HepG2 (cell line): Measurements from ENCODE around the gene ARFGAP2. TPM values are rescaled to one million over a fixed set of nuclear protein-coding genes. Genes with fewer than 3 reads are reported as not detected.

Source experiments
- KLF16 ChIP-seq, 2 experiments: sonication (generic) in 1 of 2; formaldehyde crosslinking in 1 of 2; IDR thresholded peaks; 2 replicates each; pipeline versions ENCODE4 v1.6.1 to v1.8.0; 2016 to 2023; ENCODE audit warnings: missing genetic modification reagents in 2 of 2, missing compliant biosample characterization in 1 of 2
- MEF2D ChIP-seq: sonication (generic); formaldehyde crosslinking; IDR thresholded peaks from 2 replicates; pipeline ENCODE4 v1.5.1; 2020; ENCODE audit warnings: mild to moderate bottlenecking, missing genetic modification reagents
- NR2F1 ChIP-seq, 2 experiments: fragments of 450-650 bp in 1 of 2; formaldehyde crosslinking in 1 of 2; IDR thresholded peaks; 2 replicates each; pipeline versions ENCODE4 v1.5.0 to v1.6.1; 2016 to 2020; ENCODE audit warnings: mild to moderate bottlenecking in 1 of 2, missing compliant biosample characterization in 1 of 2, missing genetic modification reagents in 1 of 2, moderate library complexity in 1 of 2
- REL ChIP-seq: sonication (generic); formaldehyde crosslinking; conservative IDR thresholded peaks from 2 replicates; pipeline ENCODE4 v1.8.0; 2022; ENCODE audit warnings: mild to moderate bottlenecking, missing genetic modification reagents, moderate library complexity
- SETDB1 ChIP-seq: sonication (generic); formaldehyde crosslinking; IDR thresholded peaks from 2 replicates; pipeline ENCODE4 v1.5.1; 2020; ENCODE audit warnings: missing genetic modification reagents, mild to moderate bottlenecking, borderline replicate concordance
- SIX4 ChIP-seq: sonication (generic); formaldehyde crosslinking; IDR thresholded peaks from 2 replicates; pipeline ENCODE4 v1.4.0; 2020; ENCODE audit warnings: missing genetic modification reagents
- SUZ12 ChIP-seq: fragments of 150-350 bp; IDR thresholded peaks from 2 replicates; pipeline ENCODE4 v1.6.1; 2014; ENCODE audit warnings: low read depth, low read length
- ZFP37 ChIP-seq: sonication (generic); formaldehyde crosslinking; IDR thresholded peaks from 2 replicates; pipeline ENCODE4 v1.4.0; 2020; ENCODE audit warnings: missing genetic modification reagents, borderline replicate concordance
- ZNF292 ChIP-seq: sonication (generic); formaldehyde crosslinking; IDR thresholded peaks from 2 replicates; pipeline ENCODE4 v1.8.1; 2022; ENCODE audit warnings: mild to moderate bottlenecking, low read depth, missing genetic modification reagents, borderline replicate concordance
- ZNF768 ChIP-seq: sonication (generic); formaldehyde crosslinking; IDR thresholded peaks from 2 replicates; pipeline ENCODE4 v1.4.0; 2020; ENCODE audit warnings: missing genetic modification reagents
- polyA plus RNA-seq, 8 experiments: library from polyadenylated mRNA; depleted of rRNA in 3 of 8; stranded (reverse) in 7 of 8; unstranded in 1 of 8; fragments of >200 nt; fragmentation: Illumina TruSeq in 4 of 8; extraction: Trizol in 4 of 8; gene quantifications; 2 replicates each; pipeline versions ENCODE4 v1.2.1 to v1.2.3, GENCODE V29; 2011 to 2016; ENCODE audit warnings: low read depth in 4 of 8, missing spikeins in 1 of 8, mixed read lengths in 1 of 8; ENCODE audit not compliant: insufficient read depth in 1 of 8
- total RNA-seq, 5 experiments: library from RNA; depleted of rRNA; stranded (reverse); fragments of >200 nt; fragmentation: Illumina TruSeq; extraction: Trizol; gene quantifications; 2 replicates each; pipeline ENCODE4 v1.2.3, GENCODE V29; 2016; ENCODE audit warnings: low read depth in 1 of 5
- TF ChIP-seq, protein P1 (sequence below): IDR thresholded peaks from 2 replicates; pipeline ENCODE4 v1.6.1; 2012; ENCODE audit warnings: low read length, improper control_type of control experiment
- TF ChIP-seq, protein P2 (sequence below): sonication (generic); formaldehyde crosslinking; IDR thresholded peaks from 2 replicates; pipeline ENCODE4 v1.4.0; 2020; ENCODE audit warnings: missing genetic modification reagents
- TF ChIP-seq, protein P3 (sequence below): sonication (generic); formaldehyde crosslinking; IDR thresholded peaks from 2 replicates; pipeline ENCODE4 v1.5.0; 2020; ENCODE audit warnings: missing genetic modification reagents, mild to moderate bottlenecking, borderline replicate concordance
- TF ChIP-seq, protein P4 (sequence below): sonication (generic); formaldehyde crosslinking; IDR thresholded peaks from 2 replicates; pipeline ENCODE4 v1.5.0; 2020; ENCODE audit warnings: missing genetic modification reagents
- TF ChIP-seq, protein P5 (sequence below): sonication (generic); formaldehyde crosslinking; IDR thresholded peaks from 2 replicates; pipeline ENCODE4 v1.9.0; 2021; ENCODE audit warnings: missing genetic modification reagents, mild to moderate bottlenecking, borderline replicate concordance

Gene ARFGAP2
- total and polyA plus RNA-seq, 2 of the 13 experiments (the other 11 are each of a cell fraction or from before 2014, with no cell fraction given): 32.3 to 75.3 TPM

GRCh38 chr11:47176328-47177228, at the start of gene ARFGAP2 (continued):
- TF ChIP-seq KLF16 (CRISPR knock-in tag; IDR thresholded peaks at IDR 0.05) (0 out of 4 replicates have a peak, but pooled peaks of 1 of the 2 experiments have one; percentile 32), ZNF768 (0 out of 2 replicates have a peak, but pooled peaks have one; percentile 16), SUZ12 (no peak), SIX4 (CRISPR knock-in tag) (no peak), REL (CRISPR knock-in tag) (no peak), NR2F1 (CRISPR knock-in tag; IDR thresholded peaks at IDR 0.05) (no peak), ZNF292 (CRISPR knock-in tag) (no peak), MEF2D (CRISPR knock-in tag) (no peak), ZFP37 (CRISPR knock-in tag) (no peak), SETDB1 (CRISPR knock-in tag) (no peak)
- TF ChIP-seq, protein P1, sequence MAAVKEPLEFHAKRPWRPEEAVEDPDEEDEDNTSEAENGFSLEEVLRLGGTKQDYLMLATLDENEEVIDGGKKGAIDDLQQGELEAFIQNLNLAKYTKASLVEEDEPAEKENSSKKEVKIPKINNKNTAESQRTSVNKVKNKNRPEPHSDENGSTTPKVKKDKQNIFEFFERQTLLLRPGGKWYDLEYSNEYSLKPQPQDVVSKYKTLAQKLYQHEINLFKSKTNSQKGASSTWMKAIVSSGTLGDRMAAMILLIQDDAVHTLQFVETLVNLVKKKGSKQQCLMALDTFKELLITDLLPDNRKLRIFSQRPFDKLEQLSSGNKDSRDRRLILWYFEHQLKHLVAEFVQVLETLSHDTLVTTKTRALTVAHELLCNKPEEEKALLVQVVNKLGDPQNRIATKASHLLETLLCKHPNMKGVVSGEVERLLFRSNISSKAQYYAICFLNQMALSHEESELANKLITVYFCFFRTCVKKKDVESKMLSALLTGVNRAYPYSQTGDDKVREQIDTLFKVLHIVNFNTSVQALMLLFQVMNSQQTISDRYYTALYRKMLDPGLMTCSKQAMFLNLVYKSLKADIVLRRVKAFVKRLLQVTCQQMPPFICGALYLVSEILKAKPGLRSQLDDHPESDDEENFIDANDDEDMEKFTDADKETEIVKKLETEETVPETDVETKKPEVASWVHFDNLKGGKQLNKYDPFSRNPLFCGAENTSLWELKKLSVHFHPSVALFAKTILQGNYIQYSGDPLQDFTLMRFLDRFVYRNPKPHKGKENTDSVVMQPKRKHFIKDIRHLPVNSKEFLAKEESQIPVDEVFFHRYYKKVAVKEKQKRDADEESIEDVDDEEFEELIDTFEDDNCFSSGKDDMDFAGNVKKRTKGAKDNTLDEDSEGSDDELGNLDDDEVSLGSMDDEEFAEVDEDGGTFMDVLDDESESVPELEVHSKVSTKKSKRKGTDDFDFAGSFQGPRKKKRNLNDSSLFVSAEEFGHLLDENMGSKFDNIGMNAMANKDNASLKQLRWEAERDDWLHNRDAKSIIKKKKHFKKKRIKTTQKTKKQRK: no peak
- TF ChIP-seq, protein P2, sequence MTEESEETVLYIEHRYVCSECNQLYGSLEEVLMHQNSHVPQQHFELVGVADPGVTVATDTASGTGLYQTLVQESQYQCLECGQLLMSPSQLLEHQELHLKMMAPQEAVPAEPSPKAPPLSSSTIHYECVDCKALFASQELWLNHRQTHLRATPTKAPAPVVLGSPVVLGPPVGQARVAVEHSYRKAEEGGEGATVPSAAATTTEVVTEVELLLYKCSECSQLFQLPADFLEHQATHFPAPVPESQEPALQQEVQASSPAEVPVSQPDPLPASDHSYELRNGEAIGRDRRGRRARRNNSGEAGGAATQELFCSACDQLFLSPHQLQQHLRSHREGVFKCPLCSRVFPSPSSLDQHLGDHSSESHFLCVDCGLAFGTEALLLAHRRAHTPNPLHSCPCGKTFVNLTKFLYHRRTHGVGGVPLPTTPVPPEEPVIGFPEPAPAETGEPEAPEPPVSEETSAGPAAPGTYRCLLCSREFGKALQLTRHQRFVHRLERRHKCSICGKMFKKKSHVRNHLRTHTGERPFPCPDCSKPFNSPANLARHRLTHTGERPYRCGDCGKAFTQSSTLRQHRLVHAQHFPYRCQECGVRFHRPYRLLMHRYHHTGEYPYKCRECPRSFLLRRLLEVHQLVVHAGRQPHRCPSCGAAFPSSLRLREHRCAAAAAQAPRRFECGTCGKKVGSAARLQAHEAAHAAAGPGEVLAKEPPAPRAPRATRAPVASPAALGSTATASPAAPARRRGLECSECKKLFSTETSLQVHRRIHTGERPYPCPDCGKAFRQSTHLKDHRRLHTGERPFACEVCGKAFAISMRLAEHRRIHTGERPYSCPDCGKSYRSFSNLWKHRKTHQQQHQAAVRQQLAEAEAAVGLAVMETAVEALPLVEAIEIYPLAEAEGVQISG (CRISPR knock-in tag): peak; percentile 77
- TF ChIP-seq, protein P3, sequence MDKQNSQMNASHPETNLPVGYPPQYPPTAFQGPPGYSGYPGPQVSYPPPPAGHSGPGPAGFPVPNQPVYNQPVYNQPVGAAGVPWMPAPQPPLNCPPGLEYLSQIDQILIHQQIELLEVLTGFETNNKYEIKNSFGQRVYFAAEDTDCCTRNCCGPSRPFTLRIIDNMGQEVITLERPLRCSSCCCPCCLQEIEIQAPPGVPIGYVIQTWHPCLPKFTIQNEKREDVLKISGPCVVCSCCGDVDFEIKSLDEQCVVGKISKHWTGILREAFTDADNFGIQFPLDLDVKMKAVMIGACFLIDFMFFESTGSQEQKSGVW: no peak
- TF ChIP-seq, protein P4, sequence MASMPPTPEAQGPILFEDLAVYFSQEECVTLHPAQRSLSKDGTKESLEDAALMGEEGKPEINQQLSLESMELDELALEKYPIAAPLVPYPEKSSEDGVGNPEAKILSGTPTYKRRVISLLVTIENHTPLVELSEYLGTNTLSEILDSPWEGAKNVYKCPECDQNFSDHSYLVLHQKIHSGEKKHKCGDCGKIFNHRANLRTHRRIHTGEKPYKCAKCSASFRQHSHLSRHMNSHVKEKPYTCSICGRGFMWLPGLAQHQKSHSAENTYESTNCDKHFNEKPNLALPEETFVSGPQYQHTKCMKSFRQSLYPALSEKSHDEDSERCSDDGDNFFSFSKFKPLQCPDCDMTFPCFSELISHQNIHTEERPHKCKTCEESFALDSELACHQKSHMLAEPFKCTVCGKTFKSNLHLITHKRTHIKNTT: no peak
- TF ChIP-seq, protein P5, sequence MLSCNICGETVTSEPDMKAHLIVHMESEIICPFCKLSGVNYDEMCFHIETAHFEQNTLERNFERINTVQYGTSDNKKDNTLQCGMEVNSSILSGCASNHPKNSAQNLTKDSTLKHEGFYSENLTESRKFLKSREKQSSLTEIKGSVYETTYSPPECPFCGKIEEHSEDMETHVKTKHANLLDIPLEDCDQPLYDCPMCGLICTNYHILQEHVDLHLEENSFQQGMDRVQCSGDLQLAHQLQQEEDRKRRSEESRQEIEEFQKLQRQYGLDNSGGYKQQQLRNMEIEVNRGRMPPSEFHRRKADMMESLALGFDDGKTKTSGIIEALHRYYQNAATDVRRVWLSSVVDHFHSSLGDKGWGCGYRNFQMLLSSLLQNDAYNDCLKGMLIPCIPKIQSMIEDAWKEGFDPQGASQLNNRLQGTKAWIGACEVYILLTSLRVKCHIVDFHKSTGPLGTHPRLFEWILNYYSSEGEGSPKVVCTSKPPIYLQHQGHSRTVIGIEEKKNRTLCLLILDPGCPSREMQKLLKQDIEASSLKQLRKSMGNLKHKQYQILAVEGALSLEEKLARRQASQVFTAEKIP (CRISPR knock-in tag): no peak
